ENCODE data around the gene DAO.

The DAO gene

DNA sequence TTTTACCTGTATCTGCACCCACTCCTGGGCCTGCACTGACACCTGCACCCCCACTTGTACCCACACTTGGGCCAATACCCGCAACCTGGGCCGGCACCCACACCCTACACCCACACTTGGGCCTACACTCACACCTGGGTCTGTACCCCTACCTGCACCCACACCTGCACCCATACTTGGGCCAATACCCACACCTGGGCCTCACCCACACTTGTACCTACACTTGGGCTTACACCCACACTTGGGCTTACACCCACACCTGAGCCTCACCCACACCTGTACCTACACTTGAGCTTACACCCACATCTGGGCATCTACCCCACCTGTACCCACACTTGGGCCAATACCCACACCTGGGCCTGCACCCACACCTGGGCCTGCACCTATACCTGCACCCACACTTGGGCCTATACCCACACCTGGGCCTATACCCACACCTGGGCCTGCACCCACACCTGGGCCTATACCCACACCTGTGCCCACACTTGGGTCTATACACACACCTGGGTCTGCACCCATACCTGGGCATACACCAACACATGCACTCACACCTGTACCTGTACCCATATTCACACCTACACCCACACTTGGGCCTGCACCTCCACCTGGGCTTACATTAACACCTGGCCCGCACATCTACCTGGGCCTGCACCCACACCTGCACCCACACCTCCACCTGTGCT is 39.2 kb downstream of the DAO start:
- H3K4me1 ChIP-seq (ENCODE audit: insufficient read depth, low read length, poor library complexity, severe bottlenecking) = no peaks in the 10 kb centered on the region
- TF ChIP-seq, protein P1, sequence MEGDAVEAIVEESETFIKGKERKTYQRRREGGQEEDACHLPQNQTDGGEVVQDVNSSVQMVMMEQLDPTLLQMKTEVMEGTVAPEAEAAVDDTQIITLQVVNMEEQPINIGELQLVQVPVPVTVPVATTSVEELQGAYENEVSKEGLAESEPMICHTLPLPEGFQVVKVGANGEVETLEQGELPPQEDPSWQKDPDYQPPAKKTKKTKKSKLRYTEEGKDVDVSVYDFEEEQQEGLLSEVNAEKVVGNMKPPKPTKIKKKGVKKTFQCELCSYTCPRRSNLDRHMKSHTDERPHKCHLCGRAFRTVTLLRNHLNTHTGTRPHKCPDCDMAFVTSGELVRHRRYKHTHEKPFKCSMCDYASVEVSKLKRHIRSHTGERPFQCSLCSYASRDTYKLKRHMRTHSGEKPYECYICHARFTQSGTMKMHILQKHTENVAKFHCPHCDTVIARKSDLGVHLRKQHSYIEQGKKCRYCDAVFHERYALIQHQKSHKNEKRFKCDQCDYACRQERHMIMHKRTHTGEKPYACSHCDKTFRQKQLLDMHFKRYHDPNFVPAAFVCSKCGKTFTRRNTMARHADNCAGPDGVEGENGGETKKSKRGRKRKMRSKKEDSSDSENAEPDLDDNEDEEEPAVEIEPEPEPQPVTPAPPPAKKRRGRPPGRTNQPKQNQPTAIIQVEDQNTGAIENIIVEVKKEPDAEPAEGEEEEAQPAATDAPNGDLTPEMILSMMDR (conservative IDR thresholded peaks at IDR 0.05; ENCODE audit: low read length) = no peak
- TF ChIP-seq EZH2phosphoT487 (IDR thresholded peaks at IDR 0.05; ENCODE audit: borderline replicate concordance) = no peak

DNA sequence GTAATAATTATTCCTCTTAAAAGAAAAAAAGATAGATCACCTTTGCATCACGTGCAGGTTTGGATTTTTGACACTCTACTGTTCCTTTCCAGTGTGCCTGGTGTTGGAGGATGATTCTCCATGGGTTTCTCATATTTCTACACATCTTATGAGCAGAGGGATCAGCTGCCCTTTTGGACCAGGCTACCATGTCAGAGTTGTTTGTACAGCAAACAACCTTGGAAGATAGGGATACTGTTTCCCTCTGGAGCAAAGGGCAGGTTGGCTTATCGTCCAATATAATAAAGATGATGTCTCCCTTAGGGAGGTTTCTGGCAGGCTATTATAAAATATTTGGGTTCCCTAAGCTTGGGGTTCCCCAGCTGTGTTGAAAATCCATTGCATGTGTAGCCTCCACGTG is 42.1 kb downstream of the DAO start:
- Histone ChIP-seq H3K9me3 (ENCODE audit: insufficient read depth, low read depth, low read length) (no peaks in the 10 kb centered on the region), H3K9me2 (replicated peaks; ENCODE audit: low read depth, low read length) (no peaks in the 10 kb centered on the region), H3K4me1 (ENCODE audit: insufficient read depth, low read length, poor library complexity, severe bottlenecking) (no peaks in the 10 kb centered on the region), H3K36me3 (ENCODE audit: insufficient read depth, low read length) (no peaks in the 10 kb centered on the region), H3K27me3 (ENCODE audit: insufficient read depth, low read length, poor library complexity, severe bottlenecking) (no peaks in the 10 kb centered on the region), H3F3A (ENCODE audit: low read depth) (no peaks in the 10 kb centered on the region), H3K4me2 (ENCODE audit: low read depth, low read length, poor library complexity, severe bottlenecking) (no peak overlapping the region), H3K9ac (ENCODE audit: low read depth, low read length, poor library complexity, severe bottlenecking) (no peak overlapping the region), H2AFZ (ENCODE audit: low read length) (no peak overlapping the region), H3K4me3 (ENCODE audit: low read length, poor library complexity, severe bottlenecking) (no peak overlapping the region), H3K79me2 (ENCODE audit: insufficient read depth, low read length) (no peaks in the 10 kb centered on the region), H4K20me1 (ENCODE audit: insufficient read depth, low read length, poor library complexity, severe bottlenecking) (no peaks in the 10 kb centered on the region)
- TF ChIP-seq EZH2phosphoT487 (IDR thresholded peaks at IDR 0.05; ENCODE audit: borderline replicate concordance) = no peak
- TF ChIP-seq, protein P1 (conservative IDR thresholded peaks at IDR 0.05; ENCODE audit: low read length) = no peak

More for the DNA sequence above, 39.2 kb downstream of the DAO start:
- Histone ChIP-seq H3K4me2 (ENCODE audit: low read depth, low read length, poor library complexity, severe bottlenecking) (no peak overlapping the region), H4K20me1 (ENCODE audit: insufficient read depth, low read length, poor library complexity, severe bottlenecking) (no peaks in the 10 kb centered on the region), H3K79me2 (ENCODE audit: insufficient read depth, low read length) (no peaks in the 10 kb centered on the region), H3K9ac (ENCODE audit: low read depth, low read length, poor library complexity, severe bottlenecking) (no peak overlapping the region), H2AFZ (ENCODE audit: low read length) (no peak overlapping the region), H3K27me3 (ENCODE audit: insufficient read depth, low read length, poor library complexity, severe bottlenecking) (no peaks in the 10 kb centered on the region), H3K36me3 (ENCODE audit: insufficient read depth, low read length) (no peaks in the 10 kb centered on the region), H3K4me3 (ENCODE audit: low read length, poor library complexity, severe bottlenecking) (no peak overlapping the region), H3K9me2 (replicated peaks; ENCODE audit: low read depth, low read length) (no peaks in the 10 kb centered on the region), H3K9me3 (ENCODE audit: insufficient read depth, low read depth, low read length) (no peaks in the 10 kb centered on the region), H3F3A (ENCODE audit: low read depth) (no peaks in the 10 kb centered on the region)

- no peak overlapping the region for H2AFZ ChIP-seq (ENCODE audit: low read length)
- H3K9me3 ChIP-seq (ENCODE audit: insufficient read depth, low read depth, low read length) = no peaks in the 10 kb centered on the region
- no peaks in the 10 kb centered on the region for H3K4me1 ChIP-seq (ENCODE audit: insufficient read depth, low read length, poor library complexity, severe bottlenecking)
- H3K4me3 ChIP-seq (ENCODE audit: low read length, poor library complexity, severe bottlenecking) = no peak overlapping the region
- H3K9me2 ChIP-seq (replicated peaks; ENCODE audit: low read depth, low read length) = no peaks in the 10 kb centered on the region
- H4K20me1 ChIP-seq (ENCODE audit: insufficient read depth, low read length, poor library complexity, severe bottlenecking) = no peaks in the 10 kb centered on the region
- H3K27me3 ChIP-seq (ENCODE audit: insufficient read depth, low read length, poor library complexity, severe bottlenecking) = no peaks in the 10 kb centered on the region
- no peak overlapping the region for H3K9ac ChIP-seq (ENCODE audit: low read depth, low read length, poor library complexity, severe bottlenecking)
- H3K36me3 ChIP-seq (ENCODE audit: insufficient read depth, low read length) = no peaks in the 10 kb centered on the region
- H3K4me2 ChIP-seq (ENCODE audit: low read depth, low read length, poor library complexity, severe bottlenecking) = no peak overlapping the region
- H3K79me2 ChIP-seq (ENCODE audit: insufficient read depth, low read length) = no peaks in the 10 kb centered on the region
- no peaks in the 10 kb centered on the region for H3F3A ChIP-seq (ENCODE audit: low read depth)
- no peak for TF ChIP-seq EZH2phosphoT487 (IDR thresholded peaks at IDR 0.05; ENCODE audit: borderline replicate concordance)
- TF ChIP-seq, protein P1 (conservative IDR thresholded peaks at IDR 0.05; ENCODE audit: low read length) = no peak
Observed at GRCh38 chr12:108922918-108923317, 43.0 kb downstream of the DAO start.

All from Loucy (cell line).